Effector memory CD4-positive, alpha-beta T cell (primary cell): Measurements from ENCODE around the gene PRKCG.

ENCODE experiments used
- DNase-seq, 3 donors: peaks; one replicate each; pipeline ENCODE4 v3.0.0-alpha.2; 2020
- H3K27ac ChIP-seq: 2 replicates; pipeline ENCODE4 v1.7.0; 2013; ENCODE audit warnings: mild to moderate bottlenecking, low read length, moderate library complexity; ENCODE audit not compliant: insufficient read depth, poor library complexity, severe bottlenecking
- H3K27me3 ChIP-seq: replicated peaks from 2 replicates; pipeline ENCODE4 v1.7.0; 2013; ENCODE audit warnings: mild to moderate bottlenecking, low read length; ENCODE audit not compliant: insufficient read depth, control insufficient read depth, poor library complexity, severe bottlenecking
- H3K36me3 ChIP-seq: 2 replicates; pipeline ENCODE4 v1.7.0; 2013; ENCODE audit warnings: mild to moderate bottlenecking, low read length, moderate library complexity; ENCODE audit not compliant: control insufficient read depth, insufficient read depth
- H3K4me1 ChIP-seq: 2 replicates; pipeline ENCODE4 v1.7.0; 2013; ENCODE audit warnings: low read length, mild to moderate bottlenecking; ENCODE audit not compliant: control insufficient read depth, insufficient read depth, poor library complexity, severe bottlenecking
- H3K4me3 ChIP-seq: 2 replicates; pipeline ENCODE4 v1.7.0; 2013; ENCODE audit warnings: low read length, low read depth, mild to moderate bottlenecking; ENCODE audit not compliant: insufficient read depth, poor library complexity, severe bottlenecking
- H3K9me3 ChIP-seq: 2 replicates; pipeline ENCODE4 v1.7.0; 2013; ENCODE audit warnings: mild to moderate bottlenecking, low read length, moderate library complexity; ENCODE audit not compliant: control insufficient read depth

Gene PRKCG

DNA sequence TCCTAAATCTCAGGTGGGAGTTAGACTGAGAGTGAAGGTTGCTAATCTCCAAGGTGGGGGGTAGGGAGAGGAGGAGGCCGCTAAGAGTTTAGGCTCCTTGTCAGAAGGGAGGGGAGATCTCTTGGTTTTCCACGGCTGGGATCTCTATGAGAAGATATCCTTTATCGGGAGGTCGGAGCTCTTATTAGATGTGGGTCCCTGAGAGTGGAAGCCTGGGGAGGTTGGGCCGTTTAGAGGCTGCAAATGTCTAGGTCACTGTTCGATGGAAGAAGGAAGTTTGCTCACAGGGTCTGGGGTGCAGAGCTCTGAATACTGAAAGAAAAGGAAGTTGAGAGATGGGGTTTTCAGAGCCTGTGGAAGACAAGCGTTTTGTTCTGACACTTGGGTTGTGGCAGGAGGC is 10.5 kb upstream of the PRKCG start:
- H3K36me3 ChIP-seq, result peaks cover 15% of the 10 kb centered on the region
- peak overlapping the region; percentile 2 for H3K27ac ChIP-seq
- peaks cover 49% of the 10 kb centered on the region for H3K4me1 ChIP-seq
- no peak overlapping the region for H3K4me3 ChIP-seq
- H3K27me3 ChIP-seq, result no peaks in the 10 kb centered on the region
- no peaks in the 10 kb centered on the region for H3K9me3 ChIP-seq
- no peak for DNase-seq

DNA sequence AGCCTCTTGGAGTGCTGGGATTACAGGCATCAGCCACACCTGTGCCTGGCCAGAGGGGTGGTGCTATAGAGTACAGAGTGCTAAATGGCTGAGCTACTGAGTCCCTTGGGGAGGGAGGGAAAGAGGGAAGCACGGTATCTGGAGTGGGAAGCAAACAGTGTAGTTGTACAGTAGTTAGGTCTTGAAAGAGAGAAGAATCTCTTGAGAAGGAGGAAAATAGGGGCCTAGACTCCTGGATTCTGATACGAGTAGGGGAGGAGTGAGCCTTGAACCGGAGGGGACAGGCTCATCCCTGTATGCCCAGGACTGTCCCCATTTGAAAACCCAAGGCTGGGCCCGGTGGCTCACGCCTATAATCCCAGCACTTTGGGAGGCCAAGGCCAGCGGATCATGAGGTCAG is 9.2 kb upstream of the PRKCG start:
- Histone ChIP-seq H3K4me3 (no peak overlapping the region), H3K4me1 (peaks cover 50% of the 10 kb centered on the region), H3K9me3 (no peaks in the 10 kb centered on the region), H3K36me3 (peaks cover 15% of the 10 kb centered on the region), H3K27ac (no peak overlapping the region), H3K27me3 (no peaks in the 10 kb centered on the region)
- no peak for DNase-seq

DNA sequence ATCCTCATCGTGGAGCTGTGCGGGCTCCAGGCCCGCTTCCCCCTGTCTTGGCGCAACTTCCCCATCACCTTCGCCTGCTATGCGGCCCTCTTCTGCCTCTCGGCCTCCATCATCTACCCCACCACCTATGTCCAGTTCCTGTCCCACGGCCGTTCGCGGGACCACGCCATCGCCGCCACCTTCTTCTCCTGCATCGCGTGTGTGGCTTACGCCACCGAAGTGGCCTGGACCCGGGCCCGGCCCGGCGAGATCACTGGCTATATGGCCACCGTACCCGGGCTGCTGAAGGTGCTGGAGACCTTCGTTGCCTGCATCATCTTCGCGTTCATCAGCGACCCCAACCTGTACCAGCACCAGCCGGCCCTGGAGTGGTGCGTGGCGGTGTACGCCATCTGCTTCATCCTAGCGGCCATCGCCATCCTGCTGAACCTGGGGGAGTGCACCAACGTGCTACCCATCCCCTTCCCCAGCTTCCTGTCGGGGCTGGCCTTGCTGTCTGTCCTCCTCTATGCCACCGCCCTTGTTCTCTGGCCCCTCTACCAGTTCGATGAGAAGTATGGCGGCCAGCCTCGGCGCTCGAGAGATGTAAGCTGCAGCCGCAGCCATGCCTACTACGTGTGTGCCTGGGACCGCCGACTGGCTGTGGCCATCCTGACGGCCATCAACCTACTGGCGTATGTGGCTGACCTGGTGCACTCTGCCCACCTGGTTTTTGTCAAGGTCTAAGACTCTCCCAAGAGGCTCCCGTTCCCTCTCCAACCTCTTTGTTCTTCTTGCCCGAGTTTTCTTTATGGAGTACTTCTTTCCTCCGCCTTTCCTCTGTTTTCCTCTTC is 8.0 kb upstream of the PRKCG start:
- no peak overlapping the region for H3K4me3 ChIP-seq
- H3K36me3 ChIP-seq, result peaks cover 15% of the 10 kb centered on the region
- H3K4me1 ChIP-seq, result peaks cover 52% of the 10 kb centered on the region
- DNase-seq, result peak in 1 of 3 donors; percentile 20
- H3K9me3 ChIP-seq, result no peaks in the 10 kb centered on the region
- H3K27me3 ChIP-seq, result no peaks in the 10 kb centered on the region
- H3K27ac ChIP-seq, result peak overlapping the region; percentile 43

DNA sequence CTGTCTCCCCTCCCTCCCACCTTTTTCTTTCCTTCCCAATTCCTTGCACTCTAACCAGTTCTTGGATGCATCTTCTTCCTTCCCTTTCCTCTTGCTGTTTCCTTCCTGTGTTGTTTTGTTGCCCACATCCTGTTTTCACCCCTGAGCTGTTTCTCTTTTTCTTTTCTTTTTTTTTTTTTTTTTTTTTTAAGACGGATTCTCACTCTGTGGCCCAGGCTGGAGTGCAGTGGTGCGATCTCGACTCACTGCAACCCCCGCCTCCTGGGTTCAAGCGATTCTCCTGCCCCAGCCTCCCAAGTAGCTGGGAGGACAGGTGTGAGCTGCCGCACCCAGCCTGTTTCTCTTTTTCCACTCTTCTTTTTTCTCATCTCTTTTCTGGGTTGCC is 7.4 kb upstream of the PRKCG start:
- no peak overlapping the region for H3K4me3 ChIP-seq
- DNase-seq, result no peak
- H3K36me3 ChIP-seq, result peaks cover 15% of the 10 kb centered on the region
- peaks cover 52% of the 10 kb centered on the region for H3K4me1 ChIP-seq
- H3K27me3 ChIP-seq, result peaks cover 6% of the 10 kb centered on the region
- H3K27ac ChIP-seq, result peak overlapping the region; percentile 43
- H3K9me3 ChIP-seq, result no peaks in the 10 kb centered on the region

DNA sequence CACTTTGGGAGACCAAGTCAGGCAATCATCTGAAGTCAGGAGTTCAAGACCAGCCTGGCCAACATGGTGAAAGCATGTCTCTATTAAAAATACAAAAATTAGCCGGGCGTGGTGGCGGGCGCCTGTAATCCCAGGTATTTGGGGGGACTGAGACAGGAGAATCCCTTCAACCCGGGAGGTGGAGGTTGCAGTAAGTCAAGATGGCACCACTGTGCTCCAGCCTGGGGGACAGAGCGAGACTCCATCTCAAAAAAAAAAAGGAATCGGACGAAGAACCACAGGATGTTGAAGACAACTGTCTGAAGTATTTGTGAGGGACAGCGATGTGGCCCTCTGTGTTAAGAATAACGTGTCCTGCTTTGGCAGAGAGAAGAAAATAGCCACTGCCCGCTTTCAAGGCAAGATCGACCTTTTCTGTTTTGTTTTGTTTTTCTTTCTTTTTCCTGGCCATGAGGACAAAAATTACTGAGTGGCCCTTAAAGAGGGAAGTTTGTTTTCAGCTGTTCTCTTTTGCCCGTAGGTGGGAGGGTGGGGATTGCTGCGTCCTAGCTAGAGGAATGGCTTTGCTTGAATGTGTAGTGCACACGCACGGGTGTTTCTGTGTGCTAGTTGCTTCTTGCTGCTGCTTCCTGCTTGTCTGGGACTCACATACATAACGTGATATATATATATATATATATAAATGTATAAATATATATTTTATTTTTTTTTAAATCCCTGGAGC is 6.2 kb upstream of the PRKCG start:
- no peak for DNase-seq
- Histone ChIP-seq H3K27me3 (peaks cover 11% of the 10 kb centered on the region), H3K4me3 (no peak overlapping the region), H3K9me3 (no peaks in the 10 kb centered on the region), H3K27ac (peak overlapping the region; percentile 0), H3K36me3 (peaks cover 15% of the 10 kb centered on the region), H3K4me1 (peaks cover 53% of the 10 kb centered on the region)

DNA sequence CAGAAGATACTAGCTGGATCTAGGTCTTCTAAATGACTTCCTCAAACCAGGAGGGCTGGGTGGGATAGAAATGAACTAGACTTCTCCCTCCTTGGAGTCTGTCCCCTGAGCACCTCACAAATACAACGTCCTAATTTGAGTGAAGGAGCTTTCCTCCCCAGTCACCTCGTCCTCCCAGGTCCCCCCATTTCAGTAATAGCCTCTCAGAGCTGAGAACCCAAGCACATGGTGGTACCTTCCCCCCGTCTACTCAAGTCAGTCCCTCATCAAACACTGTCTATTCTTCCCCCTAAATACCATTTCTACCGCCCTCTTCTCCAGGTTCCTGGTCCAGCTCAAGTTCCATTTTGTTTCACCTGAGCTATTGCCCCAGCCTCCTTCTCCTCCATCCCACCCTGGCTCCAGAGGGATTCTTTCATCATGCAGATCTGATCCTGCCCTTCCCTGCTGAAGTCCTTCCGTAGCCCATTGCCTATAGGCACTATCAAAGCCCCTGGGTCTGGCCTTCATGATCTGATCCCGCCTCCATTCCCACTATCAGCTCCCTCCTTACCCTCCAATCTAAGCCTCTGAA is 5.3 kb upstream of the PRKCG start:
- no peak overlapping the region for H3K4me3 ChIP-seq
- H3K27me3 ChIP-seq, result peaks cover 18% of the 10 kb centered on the region
- H3K4me1 ChIP-seq, result peaks cover 59% of the 10 kb centered on the region
- DNase-seq, result no peak
- H3K36me3 ChIP-seq, result peaks cover 15% of the 10 kb centered on the region
- no peaks in the 10 kb centered on the region for H3K9me3 ChIP-seq
- no peak overlapping the region for H3K27ac ChIP-seq

DNA sequence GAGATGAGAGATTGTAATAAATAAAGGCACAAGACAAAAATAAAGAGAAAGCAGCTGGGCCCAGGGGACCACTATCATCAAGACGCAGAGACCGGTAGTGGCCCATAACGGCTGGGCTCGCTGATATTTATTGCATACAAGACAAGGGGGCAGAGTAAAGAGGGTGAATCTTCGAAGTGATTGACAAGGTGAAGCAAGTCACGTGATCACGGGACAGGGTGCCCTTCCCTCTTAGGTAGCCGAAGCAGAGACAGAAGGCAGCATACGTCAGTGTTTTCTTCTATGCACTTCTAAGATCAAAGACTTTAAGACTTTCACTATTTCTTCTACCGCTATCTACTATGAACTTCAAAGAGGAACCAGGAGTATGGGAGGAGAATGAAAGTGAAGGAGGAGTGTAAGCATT is 4.6 kb upstream of the PRKCG start:
- no peaks in the 10 kb centered on the region for H3K9me3 ChIP-seq
- DNase-seq, result peak in 1 of 3 donors; percentile 44
- H3K27me3 ChIP-seq, result peaks cover 24% of the 10 kb centered on the region
- peaks cover 65% of the 10 kb centered on the region for H3K4me1 ChIP-seq
- peaks cover 15% of the 10 kb centered on the region for H3K36me3 ChIP-seq
- H3K4me3 ChIP-seq, result no peak overlapping the region
- H3K27ac ChIP-seq, result no peak overlapping the region

DNA sequence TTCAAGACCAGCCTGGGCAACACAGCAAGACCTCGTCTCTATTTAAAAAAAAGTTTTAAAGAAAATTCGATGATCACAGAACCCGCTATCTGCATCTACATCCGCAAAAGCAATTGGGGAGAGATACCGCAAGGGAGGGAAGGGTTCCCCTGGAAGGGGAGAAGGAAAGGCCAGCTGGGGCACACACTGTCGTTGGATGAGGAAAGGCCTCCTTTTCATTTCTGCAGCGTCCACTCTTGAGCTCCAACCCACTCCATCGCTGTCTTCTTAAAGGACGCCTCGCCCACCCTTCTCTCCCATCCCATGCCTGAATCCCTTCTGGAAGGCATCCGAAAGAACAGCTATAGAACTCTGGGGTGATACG is 3.2 kb upstream of the PRKCG start:
- DNase-seq, result no peak
- peaks cover 63% of the 10 kb centered on the region for H3K4me1 ChIP-seq
- H3K27me3 ChIP-seq, result peaks cover 38% of the 10 kb centered on the region
- peaks cover 9% of the 10 kb centered on the region for H3K36me3 ChIP-seq
- H3K4me3 ChIP-seq, result peak overlapping the region; percentile 44
- no peaks in the 10 kb centered on the region for H3K9me3 ChIP-seq
- H3K27ac ChIP-seq, result no peak overlapping the region

DNA sequence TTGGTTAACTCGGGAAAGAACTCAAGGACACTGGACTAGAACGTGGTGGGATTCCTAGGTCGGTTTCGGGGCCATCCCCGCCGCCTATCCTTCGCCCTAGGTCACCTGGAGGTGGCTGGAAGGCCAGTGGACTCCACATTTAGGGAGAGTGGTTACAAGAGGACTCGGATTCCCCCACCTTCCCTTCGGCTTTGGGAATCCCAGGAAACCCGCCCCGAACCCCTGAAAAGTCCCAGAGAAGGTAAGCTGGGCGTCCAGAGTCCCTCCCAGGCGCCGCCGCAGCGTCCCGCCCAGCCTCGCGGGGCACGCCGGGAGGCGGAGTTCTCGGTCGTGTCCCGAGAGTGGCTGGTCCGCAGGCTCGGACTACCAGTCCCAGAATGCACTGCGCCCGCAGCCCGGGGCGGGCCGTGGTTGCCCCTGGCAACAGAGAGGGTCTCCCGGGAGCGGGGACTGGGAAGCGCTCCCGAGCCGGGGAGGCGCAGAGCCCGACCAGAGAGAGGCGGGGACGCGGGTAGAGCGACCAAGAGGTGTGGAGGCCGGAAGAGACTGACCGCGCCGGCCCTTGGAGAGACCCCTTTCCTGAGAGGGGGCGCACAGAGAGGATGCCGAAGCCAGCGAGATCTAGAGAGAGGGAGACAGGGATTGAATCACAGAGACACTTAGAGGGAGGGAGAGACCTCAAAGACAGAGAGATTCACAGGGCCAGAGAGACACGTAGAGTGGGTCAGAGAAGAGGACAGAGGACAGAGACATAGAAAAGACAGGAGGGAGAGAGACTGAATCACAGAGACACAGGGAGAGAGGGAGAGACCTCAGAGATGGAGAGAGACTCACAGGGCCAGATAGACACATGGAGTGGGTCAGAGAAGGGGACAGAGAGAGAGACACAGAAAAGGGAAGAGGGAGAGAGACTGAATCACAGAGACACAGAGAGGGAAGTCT is 2.6 kb upstream of the PRKCG start:
- peak; percentile 50 to 63 (median 51) for DNase-seq
- Histone ChIP-seq H3K4me1 (peaks cover 57% of the 10 kb centered on the region), H3K27ac (no peak overlapping the region), H3K36me3 (peaks cover 2% of the 10 kb centered on the region), H3K4me3 (peak overlapping the region; percentile 44), H3K27me3 (peaks cover 43% of the 10 kb centered on the region), H3K9me3 (no peaks in the 10 kb centered on the region)
